ENCODE measurements around the gene CMSS1. TPM values are rescaled to one million over a fixed set of nuclear protein-coding genes. Genes with fewer than 3 reads are reported as not detected.

CMSS1 gene
- total RNA-seq, 6 experiments from 2014 or later = 10.1 to 14.6 (median 11.6) TPM

GRCh38 chr3:100108464-100109079 lies 290.9 kb downstream of the CMSS1 start:
- Histone ChIP-seq H3K27me3 (no peaks in the 10 kb centered on the region), H3K27ac (peak overlapping the region in 2 of 3 donors; percentile 73 to 88), H3K4me3 (peak overlapping the region in 2 of 3 donors; percentile 1 to 26), H3K36me3 (no peaks in the 10 kb centered on the region), H3K9me3 (no peaks in the 10 kb centered on the region), H3K4me1 (peaks cover 0 to 33% (median 9%) of the 10 kb centered on the region in 4 donors)
- ATAC-seq (peak; percentile 63 to 81 (median 75)), DNase-seq (peak; percentile 49 to 76 (median 73))
- intact Hi-C loops (cut with DNase I) = no loop called here
- WGBS (ENCODE audit: insufficient coverage, low coverage, low lambda C conversion rate, missing lambda C conversion rate) = 28% methylated on average over 7 of the region's 7 CpGs
- TF ChIP-seq POLR2A (IDR thresholded peaks at IDR 0.05) (no peak), CTCF (IDR thresholded peaks at IDR 0.05) (no peak)

- Histone ChIP-seq H3K36me3 (no peaks in the 10 kb centered on the region), H3K4me3 (no peak overlapping the region), H3K27ac (no peak overlapping the region), H3K27me3 (no peaks in the 10 kb centered on the region), H3K9me3 (no peaks in the 10 kb centered on the region), H3K4me1 (peaks cover 0 to 17% (median 2%) of the 10 kb centered on the region in 4 donors)
- intact Hi-C loops (cut with DNase I) = no loop called here
- no peak for DNase-seq
- WGBS (ENCODE audit: insufficient coverage, low coverage, low lambda C conversion rate, missing lambda C conversion rate) = 71% methylated on average over 1 of the region's 1 CpG
- ATAC-seq = no peak
- no peak for TF ChIP-seq POLR2A (IDR thresholded peaks at IDR 0.05)
- no peak for TF ChIP-seq CTCF (IDR thresholded peaks at IDR 0.05)
Measured at GRCh38 chr3:100110162-100110561, 292.5 kb downstream of the CMSS1 start.

GRCh38 chr3:100111728-100112127 lies 294.1 kb downstream of the CMSS1 start:
- DNase-seq = no peak
- TF ChIP-seq POLR2A (IDR thresholded peaks at IDR 0.05) = no peak
- TF ChIP-seq CTCF (IDR thresholded peaks at IDR 0.05) = no peak
- intact Hi-C loops (cut with DNase I) = no loop called here
- ATAC-seq = no peak
- H3K36me3 ChIP-seq = no peaks in the 10 kb centered on the region
- H3K9me3 ChIP-seq = no peaks in the 10 kb centered on the region
- 100% methylated on average over 1 of the region's 1 CpG for WGBS (ENCODE audit: insufficient coverage, low coverage, low lambda C conversion rate, missing lambda C conversion rate)
- no peak overlapping the region for H3K27ac ChIP-seq
- peaks cover 0 to 11% (median 0%) of the 10 kb centered on the region in 4 donors for H3K4me1 ChIP-seq
- no peaks in the 10 kb centered on the region for H3K27me3 ChIP-seq
- H3K4me3 ChIP-seq = no peak overlapping the region

- Histone ChIP-seq H3K4me1 (no peaks in the 10 kb centered on the region), H3K27ac (no peak overlapping the region), H3K9me3 (no peaks in the 10 kb centered on the region), H3K36me3 (no peaks in the 10 kb centered on the region), H3K27me3 (no peaks in the 10 kb centered on the region), H3K4me3 (no peak overlapping the region)
- ATAC-seq (no peak), DNase-seq (no peak)
- TF ChIP-seq CTCF (IDR thresholded peaks at IDR 0.05) (no peak), POLR2A (IDR thresholded peaks at IDR 0.05) (no peak)
- intact Hi-C loops (cut with DNase I) = no loop called here
- 86% methylated on average over 6 of the region's 7 CpGs for WGBS (ENCODE audit: insufficient coverage, low coverage, low lambda C conversion rate, missing lambda C conversion rate)
Measured at GRCh38 chr3:100113723-100114412, 296.2 kb downstream of the CMSS1 start.

Measured in right lobe of liver (tissue), 6 donors.